LNCaP clone FGC (cell line): ENCODE results near the gene ZNF80.

Source experiments
- DNase-seq: peaks from one replicate; pipeline ENCODE4 v3.0.0-alpha.2; 2011; ENCODE audit warnings: low read depth
- H3K4me3 ChIP-seq: 2 replicates; pipeline ENCODE4 v1.5.1; 2011; ENCODE audit warnings: mild to moderate bottlenecking, low read depth, low read length, control low read depth
- TF ChIP-seq, protein P1 (sequence below): IDR thresholded peaks from 2 replicates; pipeline ENCODE4 v1.5.1; 2012; ENCODE audit warnings: mild to moderate bottlenecking; ENCODE audit not compliant: control insufficient read depth, insufficient read depth; ENCODE audit errors: extremely low read depth

Gene ZNF80

DNA sequence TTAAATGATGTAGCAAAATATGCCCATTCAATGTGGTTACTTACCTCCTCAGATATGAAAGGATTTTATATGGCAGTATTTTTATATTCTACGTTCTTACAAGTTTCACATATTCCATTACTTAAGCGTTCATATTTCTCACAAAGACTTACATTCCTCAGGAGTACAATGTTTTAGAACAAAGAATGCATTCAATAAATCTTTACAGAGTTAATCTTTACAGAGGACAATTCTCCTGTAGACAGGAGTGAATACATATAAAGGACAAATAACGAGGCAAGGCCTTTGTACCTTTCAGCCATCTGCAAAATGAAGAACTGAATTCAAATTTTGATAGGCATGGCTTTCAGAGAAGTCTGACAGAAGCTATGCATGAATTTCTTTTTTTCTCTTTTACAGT is 1.9 kb downstream of the ZNF80 start:
- TF ChIP-seq, protein P1, sequence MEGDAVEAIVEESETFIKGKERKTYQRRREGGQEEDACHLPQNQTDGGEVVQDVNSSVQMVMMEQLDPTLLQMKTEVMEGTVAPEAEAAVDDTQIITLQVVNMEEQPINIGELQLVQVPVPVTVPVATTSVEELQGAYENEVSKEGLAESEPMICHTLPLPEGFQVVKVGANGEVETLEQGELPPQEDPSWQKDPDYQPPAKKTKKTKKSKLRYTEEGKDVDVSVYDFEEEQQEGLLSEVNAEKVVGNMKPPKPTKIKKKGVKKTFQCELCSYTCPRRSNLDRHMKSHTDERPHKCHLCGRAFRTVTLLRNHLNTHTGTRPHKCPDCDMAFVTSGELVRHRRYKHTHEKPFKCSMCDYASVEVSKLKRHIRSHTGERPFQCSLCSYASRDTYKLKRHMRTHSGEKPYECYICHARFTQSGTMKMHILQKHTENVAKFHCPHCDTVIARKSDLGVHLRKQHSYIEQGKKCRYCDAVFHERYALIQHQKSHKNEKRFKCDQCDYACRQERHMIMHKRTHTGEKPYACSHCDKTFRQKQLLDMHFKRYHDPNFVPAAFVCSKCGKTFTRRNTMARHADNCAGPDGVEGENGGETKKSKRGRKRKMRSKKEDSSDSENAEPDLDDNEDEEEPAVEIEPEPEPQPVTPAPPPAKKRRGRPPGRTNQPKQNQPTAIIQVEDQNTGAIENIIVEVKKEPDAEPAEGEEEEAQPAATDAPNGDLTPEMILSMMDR = no peak
- no peak overlapping the region for H3K4me3 ChIP-seq
- no peak for DNase-seq

DNA sequence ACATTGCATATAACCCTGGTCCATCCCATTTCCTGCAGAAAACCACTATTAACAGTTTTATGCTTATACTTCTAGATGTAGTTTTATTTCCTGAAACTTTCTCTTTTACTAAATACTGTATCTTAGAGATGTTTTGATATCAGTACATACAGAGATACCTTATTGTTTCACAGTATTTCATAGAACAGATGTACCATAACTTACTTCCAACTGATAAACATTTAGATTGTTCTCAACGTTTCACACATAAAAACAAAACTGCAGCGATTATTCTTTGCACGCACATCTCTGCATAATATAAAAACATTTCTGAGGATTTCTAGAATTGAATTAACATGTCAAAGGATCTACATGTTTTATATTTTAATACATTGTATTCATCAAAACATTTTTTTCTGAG is 2.6 kb downstream of the ZNF80 start:
- TF ChIP-seq, protein P1 = no peak
- H3K4me3 ChIP-seq = no peak overlapping the region
- DNase-seq = no peak

DNA sequence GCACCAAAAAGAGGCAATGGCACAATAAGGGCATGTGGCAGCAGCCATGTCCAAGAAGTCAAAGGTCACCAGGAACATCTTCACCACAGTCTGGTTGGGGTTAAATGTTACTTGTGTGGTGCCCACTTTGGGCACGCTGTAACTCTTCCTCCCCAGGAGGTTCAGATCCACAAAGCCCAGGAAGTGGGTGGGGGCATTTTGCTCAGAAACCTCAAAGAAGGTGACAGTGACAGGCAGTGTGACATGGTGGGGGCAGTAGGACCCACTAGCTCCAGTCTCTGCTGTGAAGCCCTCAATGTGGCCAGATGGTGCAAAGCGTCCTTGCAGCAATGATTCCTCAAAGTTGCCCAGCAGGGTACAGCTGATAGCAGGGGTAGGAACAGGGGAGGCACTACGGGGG is 5.8 kb downstream of the ZNF80 start:
- no peak overlapping the region for H3K4me3 ChIP-seq
- no peak for DNase-seq
- TF ChIP-seq, protein P1 = no peak

DNA sequence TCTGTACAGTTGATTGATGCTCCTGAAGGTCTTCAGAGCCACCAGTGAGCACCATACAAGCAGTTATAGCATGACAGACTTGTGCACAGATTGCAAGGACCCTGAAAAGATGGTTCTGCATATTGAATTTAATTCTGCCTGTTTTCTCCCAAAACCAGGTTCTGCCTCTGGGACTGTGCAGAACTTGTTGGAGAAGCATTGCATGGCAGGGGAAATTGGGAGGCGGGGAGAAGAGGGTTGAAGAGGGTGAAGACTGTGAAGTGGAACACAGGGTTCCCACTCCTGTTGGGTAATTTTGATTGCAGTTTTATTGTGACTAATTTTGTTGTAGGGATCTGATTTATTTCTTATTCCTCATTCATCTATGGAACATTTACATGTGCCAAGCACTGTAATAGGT is 10.3 kb downstream of the ZNF80 start:
- H3K4me3 ChIP-seq = no peak overlapping the region
- TF ChIP-seq, protein P1 = no peak
- DNase-seq = no peak

DNA sequence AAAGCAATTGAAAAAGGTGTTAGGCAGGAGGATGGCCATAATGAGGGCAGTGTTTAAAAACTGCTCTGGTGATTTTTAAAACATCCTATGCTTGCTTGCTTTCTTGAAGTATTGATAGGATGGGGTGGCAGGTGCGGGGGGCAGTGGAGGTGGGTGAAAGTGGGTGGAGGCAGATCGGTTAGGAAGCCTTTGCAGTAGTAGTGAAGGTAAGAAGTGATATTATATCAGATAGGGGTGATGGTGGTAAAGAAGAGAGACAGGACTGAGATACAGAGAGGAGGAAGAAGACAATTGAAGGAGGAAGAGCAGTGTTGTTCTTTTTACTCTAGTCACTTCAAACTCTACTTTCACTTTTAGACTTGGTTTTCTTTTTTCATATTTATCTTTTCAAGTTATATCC is 11.1 kb downstream of the ZNF80 start:
- TF ChIP-seq, protein P1 = no peak
- H3K4me3 ChIP-seq = no peak overlapping the region
- DNase-seq = no peak

DNA sequence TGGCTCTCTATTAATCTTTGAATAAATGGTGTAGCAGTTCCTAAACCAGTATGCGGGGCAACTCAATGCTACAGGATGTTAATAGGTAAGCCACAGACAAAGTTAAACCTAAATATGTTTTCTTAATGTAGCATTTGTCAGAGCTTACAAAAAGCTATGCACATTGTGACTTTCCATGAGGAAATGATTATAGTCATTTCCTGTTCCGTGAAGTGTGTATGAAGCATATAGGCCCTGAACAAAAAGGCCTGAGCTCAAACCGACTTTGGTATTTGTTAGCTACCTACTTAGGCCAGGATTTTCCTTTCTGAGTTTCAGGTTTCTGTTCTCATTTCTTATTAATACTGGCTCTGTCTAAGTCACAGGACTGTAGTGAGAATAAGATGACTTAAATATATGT is 14.2 kb downstream of the ZNF80 start:
- TF ChIP-seq, protein P1 = no peak
- no peak for DNase-seq
- no peak overlapping the region for H3K4me3 ChIP-seq

DNA sequence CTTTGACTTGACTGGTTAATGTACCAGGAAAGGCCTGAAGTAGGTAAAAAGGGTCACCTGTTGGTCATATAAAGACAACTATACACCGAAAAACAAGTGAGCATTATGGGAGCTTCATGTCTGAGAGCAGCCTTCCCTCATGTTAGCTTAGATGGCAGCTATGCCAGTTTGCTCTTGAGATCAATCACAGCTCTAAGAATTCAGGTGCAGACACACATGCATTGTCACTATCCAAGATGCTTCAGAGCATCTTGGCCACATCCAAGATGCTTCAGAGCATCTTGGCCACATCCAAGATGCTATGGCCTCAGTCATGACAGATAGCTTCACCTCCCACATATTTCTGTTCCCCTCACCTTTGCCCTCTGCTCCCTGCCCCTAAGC is 15.5 kb downstream of the ZNF80 start:
- TF ChIP-seq, protein P1 = no peak
- H3K4me3 ChIP-seq = no peak overlapping the region
- DNase-seq = no peak
